NCI-H524 (cell line): ENCODE results near the gene ZNF385C.
"Not testable (repeated sequence)": the region's sequence is repeated elsewhere in the genome, so short reads cannot be mapped to it uniquely, and the experiment has no call there.

ENCODE experiments used
- DNase-seq, 2 experiments: peaks; one replicate each; lab custom pipeline; 2025; lab: John Stamatoyannopoulos, UW

The ZNF385C gene

GRCh38 chr17:42019509-42020404 is 78.5 kb downstream of the ZNF385C start, which contains the start of gene NKIRAS2:
TSS of gene NKIRAS2 (plus strand) at chr17:42020090. CDS start at chr17:42021578, 1,488 bp downstream.
- peak; percentile 81 to 86 for DNase-seq

GRCh38 chr17:42018988-42019387 is 79.3 kb downstream of the ZNF385C start:
- DNase-seq = no peak

GRCh38 chr17:42018339-42018738 is 79.9 kb downstream of the ZNF385C start:
- DNase-seq = no peak

GRCh38 chr17:42017866-42018200 is 80.4 kb downstream of the ZNF385C start:
- no peak for DNase-seq

GRCh38 chr17:42016941-42017865 is 81.1 kb downstream of the ZNF385C start, which contains the start of gene DNAJC7:
TSS of gene DNAJC7 (minus strand) at chr17:42017439. CDS start at chr17:42017416, 23 bp downstream.
- DNase-seq = peak; percentile 95 to 96

- DNase-seq = peak in 1 of 2 experiments; percentile 28
Measured at GRCh38 chr17:42016411-42016831, 81.9 kb downstream of the ZNF385C start.

- not testable (repeated sequence) for DNase-seq
Measured at GRCh38 chr17:42013740-42014139, 84.5 kb downstream of the ZNF385C start.

GRCh38 chr17:42012363-42012762 is 85.9 kb downstream of the ZNF385C start:
- not testable (repeated sequence) for DNase-seq

- DNase-seq = no peak
Measured at GRCh38 chr17:42010898-42011516, 87.3 kb downstream of the ZNF385C start.

GRCh38 chr17:42010266-42010680 is 88.0 kb downstream of the ZNF385C start:
- DNase-seq = not testable (repeated sequence)

- no peak for DNase-seq
Measured at GRCh38 chr17:42009170-42009569, 89.1 kb downstream of the ZNF385C start.

GRCh38 chr17:42005166-42005565 is 93.1 kb downstream of the ZNF385C start:
- no peak for DNase-seq

- no peak for DNase-seq
Measured at GRCh38 chr17:42002792-42003301, 95.4 kb downstream of the ZNF385C start.

- no peak for DNase-seq
Measured at GRCh38 chr17:42002175-42002791, 96.0 kb downstream of the ZNF385C start.

GRCh38 chr17:42001729-42002128 is 96.5 kb downstream of the ZNF385C start:
- DNase-seq = no peak

GRCh38 chr17:42000413-42001133 is 97.7 kb downstream of the ZNF385C start:
- DNase-seq = no peak

GRCh38 chr17:41998497-41998896 is 99.8 kb downstream of the ZNF385C start:
- DNase-seq = no peak

- no peak for DNase-seq
Measured at GRCh38 chr17:41996855-41997164, 101.5 kb downstream of the ZNF385C start.

- no peak for DNase-seq
Measured at GRCh38 chr17:41992576-41992975, 105.7 kb downstream of the ZNF385C start.

- DNase-seq = no peak
Measured at GRCh38 chr17:41989702-41990419, 108.4 kb downstream of the ZNF385C start.
